Measurements from ENCODE around the gene CD3E. TPM values are rescaled to one million over a fixed set of nuclear protein-coding genes. Genes with fewer than 3 reads are reported as not detected.

The CD3E gene
- total RNA-seq, 1 donor from 2014 or later, result not detected

- no peak for DNase-seq (ENCODE audit: low spot score in 2 of 2, unreplicated experiment in 2 of 2)
- peaks cover 18% of the 10 kb centered on the region for H3K27me3 Mint-ChIP-seq (ENCODE audit: low read depth)
- H3K36me3 Mint-ChIP-seq, result no peaks in the 10 kb centered on the region
These were observed 30.3 kb upstream of the CD3E start for GRCh38 chr11:118274186-118274585.

GRCh38 chr11:118275176-118275575 is 29.4 kb upstream of the CD3E start:
- H3K27ac Mint-ChIP-seq, result peak overlapping the region; percentile 81
- no peaks in the 10 kb centered on the region for H3K9me3 Mint-ChIP-seq
- peaks cover 9% of the 10 kb centered on the region for H3K27me3 Mint-ChIP-seq (ENCODE audit: low read depth)
- peaks cover 26% of the 10 kb centered on the region for H3K4me1 Mint-ChIP-seq
- TF ChIP-seq CTCF (IDR thresholded peaks at IDR 0.05; ENCODE audit: unreplicated experiment), result no peak
- no peak overlapping the region for H3K4me3 Mint-ChIP-seq
- no peak for DNase-seq (ENCODE audit: low spot score in 2 of 2, unreplicated experiment in 2 of 2)
- no peaks in the 10 kb centered on the region for H3K36me3 Mint-ChIP-seq

More at GRCh38 chr11:118274186-118274585, 30.3 kb upstream of the CD3E start:
- Mint-ChIP-seq H3K4me1 (peaks cover 26% of the 10 kb centered on the region), H3K9me3 (no peaks in the 10 kb centered on the region), H3K4me3 (no peak overlapping the region), H3K27ac (peak overlapping the region; percentile 51)
- TF ChIP-seq CTCF (IDR thresholded peaks at IDR 0.05; ENCODE audit: unreplicated experiment), result no peak

GRCh38 chr11:118276422-118276821 is 28.1 kb upstream of the CD3E start:
- no peak for TF ChIP-seq CTCF (IDR thresholded peaks at IDR 0.05; ENCODE audit: unreplicated experiment)
- no peak for DNase-seq (ENCODE audit: low spot score in 2 of 2, unreplicated experiment in 2 of 2)
- Mint-ChIP-seq H3K4me1 (peaks cover 26% of the 10 kb centered on the region), H3K27ac (no peak overlapping the region), H3K4me3 (no peak overlapping the region), H3K36me3 (no peaks in the 10 kb centered on the region), H3K9me3 (no peaks in the 10 kb centered on the region), H3K27me3 (ENCODE audit: low read depth) (peaks cover 8% of the 10 kb centered on the region)

GRCh38 chr11:118277312-118277711 is 27.2 kb upstream of the CD3E start:
- Mint-ChIP-seq H3K27me3 (ENCODE audit: low read depth) (peaks cover 9% of the 10 kb centered on the region), H3K4me3 (no peak overlapping the region), H3K36me3 (no peaks in the 10 kb centered on the region), H3K4me1 (peaks cover 26% of the 10 kb centered on the region), H3K9me3 (no peaks in the 10 kb centered on the region), H3K27ac (no peak overlapping the region)
- TF ChIP-seq CTCF (IDR thresholded peaks at IDR 0.05; ENCODE audit: unreplicated experiment), result no peak
- no peak for DNase-seq (ENCODE audit: low spot score in 2 of 2, unreplicated experiment in 2 of 2)

- no peak overlapping the region for H3K27ac Mint-ChIP-seq
- H3K4me3 Mint-ChIP-seq, result no peak overlapping the region
- H3K27me3 Mint-ChIP-seq (ENCODE audit: low read depth), result peaks cover 19% of the 10 kb centered on the region
- peaks cover 3% of the 10 kb centered on the region for H3K4me1 Mint-ChIP-seq
- H3K9me3 Mint-ChIP-seq, result peaks cover 4% of the 10 kb centered on the region
- no peak for TF ChIP-seq CTCF (IDR thresholded peaks at IDR 0.05; ENCODE audit: unreplicated experiment)
- no peak for DNase-seq (ENCODE audit: low spot score in 2 of 2, unreplicated experiment in 2 of 2)
- H3K36me3 Mint-ChIP-seq, result no peaks in the 10 kb centered on the region
These were observed 23.2 kb upstream of the CD3E start for GRCh38 chr11:118281284-118281683.

- H3K9me3 Mint-ChIP-seq, result peaks cover 4% of the 10 kb centered on the region
- H3K4me3 Mint-ChIP-seq, result no peak overlapping the region
- no peak for TF ChIP-seq CTCF (IDR thresholded peaks at IDR 0.05; ENCODE audit: unreplicated experiment)
- peaks cover 22% of the 10 kb centered on the region for H3K27me3 Mint-ChIP-seq (ENCODE audit: low read depth)
- no peaks in the 10 kb centered on the region for H3K4me1 Mint-ChIP-seq
- H3K36me3 Mint-ChIP-seq, result no peaks in the 10 kb centered on the region
- DNase-seq (ENCODE audit: low spot score in 2 of 2, unreplicated experiment in 2 of 2), result no peak
- H3K27ac Mint-ChIP-seq, result no peak overlapping the region
These were observed 21.9 kb upstream of the CD3E start for GRCh38 chr11:118282606-118283005.
